Tibial artery (tissue), 4 donors: Measurements from ENCODE around the gene PPFIA2.

Experiments
- DNase-seq, 2 donors: peaks; one replicate each; pipeline ENCODE4 v3.0.0-alpha.2; 2019
- H3K27ac ChIP-seq, 2 donors: fragments of 200-600 bp; sonication (generic) in 1 of 2; 1 replicate in 1 of 2; 2 replicates in 1 of 2; pipeline ENCODE4 v1.5.1; 2018 to 2019; ENCODE audit warnings: mild to moderate bottlenecking in 1 of 2
- H3K27me3 ChIP-seq, 2 donors: fragments of 200-600 bp; sonication (generic) in 1 of 2; one replicate each; pipeline versions ENCODE4 v1.5.1 to v1.6.0; 2016 to 2019
- H3K36me3 ChIP-seq, 3 donors: fragments of 200-600 bp; sonication (generic) in 2 of 3; one replicate each; pipeline ENCODE4 v1.5.1; 2016 to 2019; ENCODE audit warnings: mild to moderate bottlenecking in 2 of 3
- H3K4me1 ChIP-seq, 4 donors: fragments of 200-600 bp; sonication (generic) in 2 of 4; 1 replicate in 3 of 4; 2 replicates in 1 of 4; pipeline ENCODE4 v1.5.1; 2016 to 2019
- H3K4me3 ChIP-seq, 2 donors: fragments of 200-600 bp; sonication (generic) in 1 of 2; 1 replicate in 1 of 2; 2 replicates in 1 of 2; pipeline ENCODE4 v1.5.1; 2018 to 2019; ENCODE audit warnings: mild to moderate bottlenecking in 2 of 2
- H3K9me3 ChIP-seq, 3 donors: fragments of 200-600 bp; sonication (generic) in 1 of 3; one replicate each; pipeline ENCODE4 v1.5.1; 2016 to 2019
- CTCF ChIP-seq, 2 experiments: fragments of 200-600 bp in 1 of 2; fragments of 450-650 bp in 1 of 2; IDR thresholded peaks; one replicate each; pipeline ENCODE4 v1.5.1; 2017 to 2019; ENCODE audit warnings: antibody characterized with exemption in 2 of 2, mild to moderate bottlenecking in 1 of 2, moderate library complexity in 1 of 2
- intact Hi-C: fragments of 100-400 bp; cut with DNase I; formaldehyde crosslinking; loops from one replicate; pipeline ENCODE4 v1.15.0; 2023; ENCODE audit warnings: low total_unique reads

The PPFIA2 gene

GRCh38 chr12:81572411-81572810 is 186.7 kb downstream of the PPFIA2 start:
- intact Hi-C loops: no loop called here
- no peak for TF ChIP-seq CTCF (IDR thresholded peaks at IDR 0.05)
- H3K4me1 ChIP-seq: peaks cover 0 to 50% (median 0%) of the 10 kb centered on the region in 4 donors

GRCh38 chr12:81570234-81570633 is 188.9 kb downstream of the PPFIA2 start:
- no peak for DNase-seq
- no peaks in the 10 kb centered on the region for H3K27me3 ChIP-seq
- H3K27ac ChIP-seq: no peak overlapping the region
- no peaks in the 10 kb centered on the region for H3K9me3 ChIP-seq
- H3K4me3 ChIP-seq: no peak overlapping the region
- H3K4me1 ChIP-seq: peaks cover 0 to 39% (median 0%) of the 10 kb centered on the region in 4 donors
- TF ChIP-seq CTCF (IDR thresholded peaks at IDR 0.05): no peak
- no peaks in the 10 kb centered on the region for H3K36me3 ChIP-seq
- intact Hi-C loops: no loop called here

More at GRCh38 chr12:81572411-81572810, 186.7 kb downstream of the PPFIA2 start:
- DNase-seq: no peak
- H3K4me3 ChIP-seq: no peak overlapping the region
- H3K27me3 ChIP-seq: no peaks in the 10 kb centered on the region
- no peaks in the 10 kb centered on the region for H3K9me3 ChIP-seq
- H3K36me3 ChIP-seq: no peaks in the 10 kb centered on the region
- H3K27ac ChIP-seq: no peak overlapping the region

GRCh38 chr12:81564237-81564636 is 194.9 kb downstream of the PPFIA2 start:
- TF ChIP-seq CTCF (IDR thresholded peaks at IDR 0.05): no peak
- H3K4me3 ChIP-seq: no peak overlapping the region
- no peaks in the 10 kb centered on the region for H3K27me3 ChIP-seq
- H3K4me1 ChIP-seq: no peaks in the 10 kb centered on the region
- no peak overlapping the region for H3K27ac ChIP-seq
- DNase-seq: no peak
- H3K36me3 ChIP-seq: no peaks in the 10 kb centered on the region
- intact Hi-C loops: no loop called here
- H3K9me3 ChIP-seq: no peaks in the 10 kb centered on the region

GRCh38 chr12:81558031-81558430 is 201.1 kb downstream of the PPFIA2 start:
- no peak overlapping the region for H3K4me3 ChIP-seq
- DNase-seq: no peak
- peaks cover 0 to 12% (median 0%) of the 10 kb centered on the region in 4 donors for H3K4me1 ChIP-seq
- intact Hi-C loops: no loop called here
- no peak overlapping the region for H3K27ac ChIP-seq
- H3K36me3 ChIP-seq: no peaks in the 10 kb centered on the region
- no peak for TF ChIP-seq CTCF (IDR thresholded peaks at IDR 0.05)
- no peaks in the 10 kb centered on the region for H3K27me3 ChIP-seq
- H3K9me3 ChIP-seq: no peaks in the 10 kb centered on the region

- Histone ChIP-seq H3K4me3 (no peak overlapping the region), H3K9me3 (no peaks in the 10 kb centered on the region), H3K4me1 (peaks cover 0 to 17% (median 0%) of the 10 kb centered on the region in 4 donors), H3K27me3 (no peaks in the 10 kb centered on the region), H3K27ac (no peak overlapping the region), H3K36me3 (no peaks in the 10 kb centered on the region)
- no peak for TF ChIP-seq CTCF (IDR thresholded peaks at IDR 0.05)
- DNase-seq: no peak
- intact Hi-C loops: no loop called here
Observed at GRCh38 chr12:81546811-81547210, 212.3 kb downstream of the PPFIA2 start.

GRCh38 chr12:81543621-81544139 is 215.5 kb downstream of the PPFIA2 start:
- H3K9me3 ChIP-seq: no peaks in the 10 kb centered on the region
- H3K27ac ChIP-seq: no peak overlapping the region
- no peak for TF ChIP-seq CTCF (IDR thresholded peaks at IDR 0.05)
- H3K4me1 ChIP-seq: peaks cover 0 to 24% (median 0%) of the 10 kb centered on the region in 4 donors
- no peaks in the 10 kb centered on the region for H3K27me3 ChIP-seq
- DNase-seq: no peak
- no peak overlapping the region for H3K4me3 ChIP-seq
- intact Hi-C loops: no loop called here
- no peaks in the 10 kb centered on the region for H3K36me3 ChIP-seq
